Measurements from ENCODE around the gene SPTBN1. TPM values are rescaled to one million over a fixed set of nuclear protein-coding genes. Genes with fewer than 3 reads are reported as not detected.
A peak's percentile ranks its signal among the peaks of the same experiment; 100 is the strongest.

Gene SPTBN1
- total RNA-seq, 1 donor: 206 TPM

DNA sequence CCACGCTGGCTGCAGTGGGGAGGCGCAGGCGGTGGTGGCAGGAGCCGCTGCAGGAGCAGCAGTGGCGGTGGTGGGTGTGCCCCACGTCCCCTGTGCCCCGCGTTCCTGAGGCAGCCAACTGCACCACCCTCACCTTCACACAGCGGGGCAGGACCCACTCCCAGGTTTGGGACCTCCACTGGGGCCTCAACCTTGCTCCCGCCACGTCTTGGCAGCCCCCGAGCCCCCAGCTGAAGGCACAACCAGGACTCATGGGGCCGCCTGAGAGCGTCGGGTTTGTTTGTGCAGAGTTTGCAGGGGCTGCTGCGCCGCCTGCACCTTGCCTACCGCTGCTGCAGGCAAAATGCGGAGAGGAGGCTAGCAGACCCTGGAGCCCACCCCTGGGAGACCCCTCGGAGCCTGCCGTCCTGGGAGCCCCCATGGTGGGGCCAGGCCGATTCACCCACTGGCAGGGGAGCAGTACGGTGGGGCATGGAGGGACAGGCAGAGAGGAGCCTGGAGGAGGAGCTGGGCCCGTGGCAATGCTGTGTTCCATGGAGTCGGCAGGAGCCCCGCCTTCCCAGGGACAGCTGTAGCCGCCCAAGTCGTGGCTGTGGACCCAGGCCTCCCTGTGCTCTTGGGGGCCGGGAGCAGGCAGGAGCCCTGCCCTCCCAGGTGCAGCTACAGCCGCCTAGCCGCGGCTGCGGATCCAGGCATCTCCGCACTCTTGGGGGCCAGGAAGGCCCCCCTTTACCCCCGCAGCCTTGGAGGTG lies 252.6 kb downstream of the SPTBN1 start:
- peak in 1 of 3 donors; percentile 39 for DNase-seq (ENCODE audit: low read depth in 2 of 3, low spot score in 2 of 3)

DNA sequence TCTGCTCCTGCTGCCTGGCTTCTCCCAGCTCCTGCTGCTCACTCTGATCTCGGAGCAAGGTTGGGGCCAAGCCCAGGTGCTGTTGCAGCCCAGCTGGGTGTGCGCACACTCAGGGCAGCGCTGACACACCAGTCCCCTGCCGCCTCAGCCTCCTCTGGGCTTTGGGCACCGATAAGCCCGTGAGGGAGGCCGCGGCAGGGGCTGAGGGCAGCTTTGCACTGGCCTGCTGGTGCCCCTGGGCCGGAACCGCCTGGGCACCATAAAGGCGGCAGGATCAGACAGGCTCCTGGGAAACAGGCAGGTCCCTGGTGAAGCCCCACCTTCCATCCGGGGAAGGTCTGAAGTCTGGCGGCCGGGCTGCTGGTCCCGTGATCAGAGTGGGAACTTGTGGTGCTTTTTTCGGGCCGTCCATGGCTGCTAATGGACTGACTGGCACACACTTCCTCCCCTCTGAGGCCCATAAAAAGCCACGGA lies 253.2 kb downstream of the SPTBN1 start:
- no peak for DNase-seq (ENCODE audit: low read depth in 2 of 3, low spot score in 2 of 3)

- no peak for DNase-seq (ENCODE audit: low read depth in 2 of 3, low spot score in 2 of 3)
Observed at GRCh38 chr2:54710216-54710615, 254.1 kb downstream of the SPTBN1 start.

DNA sequence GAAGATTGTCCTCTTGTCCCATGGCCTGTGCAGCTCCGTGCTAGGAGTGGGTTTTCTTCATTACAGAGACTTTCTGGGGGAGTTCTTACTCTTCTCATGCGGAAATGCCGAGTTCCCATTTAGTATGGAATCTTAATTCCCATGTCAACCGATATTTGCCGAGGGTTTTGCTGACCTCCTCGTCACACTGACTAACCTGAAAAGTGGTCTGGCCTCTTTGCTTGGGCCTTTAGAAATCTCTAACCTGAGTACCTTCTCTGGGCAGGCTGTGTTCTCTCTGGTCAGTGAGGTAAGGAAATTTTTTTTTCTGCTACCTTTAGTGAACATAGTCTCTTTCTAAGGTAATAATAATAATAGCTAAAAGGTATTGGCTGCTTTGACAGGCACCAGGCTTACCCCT lies 256.4 kb downstream of the SPTBN1 start:
- DNase-seq (ENCODE audit: low read depth in 2 of 3, low spot score in 2 of 3): no peak

GRCh38 chr2:54714996-54715395 lies 258.9 kb downstream of the SPTBN1 start:
- no peak for DNase-seq (ENCODE audit: low read depth in 2 of 3, low spot score in 2 of 3)

DNA sequence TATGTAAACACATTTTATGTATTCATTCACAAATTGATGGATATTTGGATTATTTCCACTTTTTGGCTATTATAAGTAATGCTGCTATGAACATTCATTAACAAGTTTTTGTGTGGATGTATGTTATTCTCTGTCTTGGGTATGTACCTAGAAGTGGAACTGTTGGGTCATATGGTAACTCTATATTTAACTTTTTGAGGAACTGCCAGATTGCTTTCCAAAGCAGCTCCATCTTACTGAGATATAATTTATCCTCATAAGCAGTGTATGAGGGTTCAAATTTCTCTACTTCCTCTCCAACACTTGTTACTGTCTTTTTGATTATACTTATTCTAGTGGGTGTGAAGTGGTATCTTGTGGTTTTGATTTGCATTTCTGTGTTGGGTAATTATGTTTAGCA lies 260.2 kb downstream of the SPTBN1 start:
- DNase-seq (ENCODE audit: low read depth in 2 of 3, low spot score in 2 of 3): no peak

DNA sequence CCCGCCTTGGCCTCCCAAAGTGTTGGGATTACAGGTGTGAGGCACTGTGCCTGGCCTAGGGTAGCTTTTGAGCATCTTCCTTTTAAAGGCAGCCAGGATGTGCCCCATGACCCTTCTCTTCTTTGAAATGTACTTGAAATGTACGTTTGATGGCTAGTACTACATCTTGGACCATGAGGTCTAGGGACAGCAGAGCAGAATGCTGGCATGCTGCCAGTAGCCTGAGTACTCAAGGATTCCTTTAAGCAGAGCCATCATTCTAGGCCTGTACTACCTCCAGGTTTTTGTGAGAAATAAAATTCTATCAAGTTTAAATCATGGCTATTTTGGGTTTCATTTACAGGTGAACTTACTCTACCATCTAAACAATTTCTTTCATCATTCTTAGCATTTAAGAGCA lies 264.4 kb downstream of the SPTBN1 start:
- no peak for DNase-seq (ENCODE audit: low read depth in 2 of 3, low spot score in 2 of 3)

Other genes starting within 250 kb of the SPTBN1 start
- under 0.01 TPM for gene TSPYL6, start 200.1 kb upstream of the SPTBN1 start, total RNA-seq

Data from hematopoietic multipotent progenitor cell (in vitro differentiated cells).